ENCODE measurements around the gene ANO1. TPM values are rescaled to one million over a fixed set of nuclear protein-coding genes. Genes with fewer than 3 reads are reported as not detected.

ANO1 gene
- total and polyA plus RNA-seq, 2 donors (not counting 1 experiment from before 2014, with no cell fraction given) = not detected

DNA sequence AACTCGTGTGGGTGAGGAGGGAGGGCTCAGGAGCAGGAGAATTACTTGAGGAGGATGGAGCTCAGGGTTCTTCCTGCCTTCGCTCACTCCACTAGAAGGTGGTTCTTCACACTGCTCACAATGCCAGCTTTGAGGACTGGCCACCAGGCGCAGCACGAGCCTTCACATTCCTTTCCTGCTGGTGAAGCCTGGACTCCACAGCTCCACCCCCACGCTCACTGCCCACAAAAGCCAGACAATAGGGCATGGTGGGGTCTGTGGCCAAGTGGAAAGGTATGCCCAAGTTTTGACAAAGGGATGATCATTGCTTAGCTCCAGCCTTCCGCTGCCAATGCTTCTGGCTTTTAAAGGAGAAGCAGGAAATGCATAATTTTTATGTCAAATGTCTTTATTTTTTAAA, 67.0 kb downstream of the ANO1 start:
- Mint-ChIP-seq H3K9me3 (ENCODE audit: insufficient read depth) (no peaks in the 10 kb centered on the region), H3K27me3 (peaks cover 46% of the 10 kb centered on the region), H3K27ac (no peak overlapping the region), H3K4me1 (no peaks in the 10 kb centered on the region), H3K4me3 (no peak overlapping the region)
- Histone ChIP-seq H3K4me1 (ENCODE audit: control insufficient read depth in 2 of 2, insufficient read depth in 2 of 2, low read length in 2 of 2) (no peaks in the 10 kb centered on the region), H3K4me2 (replicated peaks; ENCODE audit: low read depth, low read length, poor library complexity, severe bottlenecking) (no peak overlapping the region), H3K27ac (ENCODE audit: low read length in 2 of 2) (no peak overlapping the region), H3K9me3 (ENCODE audit: control extremely low read depth in 1 of 3, control insufficient read depth in 2 of 3, insufficient read depth in 1 of 3, low read length in 2 of 3) (peaks cover 0 to 9% (median 0%) of the 10 kb centered on the region in 3 donors), H3K36me3 (replicated peaks in 1 of 2; ENCODE audit: control extremely low read depth in 1 of 2, control insufficient read depth in 1 of 2, extremely low read depth in 1 of 2, insufficient read depth in 2 of 2, low read length in 1 of 2) (no peaks in the 10 kb centered on the region), H4K20me1 (ENCODE audit: control insufficient read depth, insufficient read depth, low read length, poor library complexity, severe bottlenecking) (no peaks in the 10 kb centered on the region), H3K27me3 (replicated peaks in 1 of 4; ENCODE audit: control extremely low read depth in 1 of 4, control insufficient read depth in 3 of 4, insufficient read depth in 4 of 4, low read length in 3 of 4) (peaks cover 0 to 33% (median 3%) of the 10 kb centered on the region in 4 experiments), H3K79me2 (ENCODE audit: control insufficient read depth, insufficient read depth, low read length) (no peaks in the 10 kb centered on the region), H2AFZ (ENCODE audit: insufficient read depth, low read depth, low read length, poor library complexity, severe bottlenecking) (no peak overlapping the region), H3K4me3 (ENCODE audit: control extremely low read depth in 1 of 5, extremely low read depth in 1 of 5, insufficient read depth in 1 of 5, low read depth in 2 of 5, low read length in 4 of 5) (no peak overlapping the region), H3K9ac (ENCODE audit: low read length) (no peak overlapping the region)
- TF ChIP-seq, protein P1, sequence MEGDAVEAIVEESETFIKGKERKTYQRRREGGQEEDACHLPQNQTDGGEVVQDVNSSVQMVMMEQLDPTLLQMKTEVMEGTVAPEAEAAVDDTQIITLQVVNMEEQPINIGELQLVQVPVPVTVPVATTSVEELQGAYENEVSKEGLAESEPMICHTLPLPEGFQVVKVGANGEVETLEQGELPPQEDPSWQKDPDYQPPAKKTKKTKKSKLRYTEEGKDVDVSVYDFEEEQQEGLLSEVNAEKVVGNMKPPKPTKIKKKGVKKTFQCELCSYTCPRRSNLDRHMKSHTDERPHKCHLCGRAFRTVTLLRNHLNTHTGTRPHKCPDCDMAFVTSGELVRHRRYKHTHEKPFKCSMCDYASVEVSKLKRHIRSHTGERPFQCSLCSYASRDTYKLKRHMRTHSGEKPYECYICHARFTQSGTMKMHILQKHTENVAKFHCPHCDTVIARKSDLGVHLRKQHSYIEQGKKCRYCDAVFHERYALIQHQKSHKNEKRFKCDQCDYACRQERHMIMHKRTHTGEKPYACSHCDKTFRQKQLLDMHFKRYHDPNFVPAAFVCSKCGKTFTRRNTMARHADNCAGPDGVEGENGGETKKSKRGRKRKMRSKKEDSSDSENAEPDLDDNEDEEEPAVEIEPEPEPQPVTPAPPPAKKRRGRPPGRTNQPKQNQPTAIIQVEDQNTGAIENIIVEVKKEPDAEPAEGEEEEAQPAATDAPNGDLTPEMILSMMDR (IDR thresholded peaks at IDR 0.05) = no peak
- no peak for TF ChIP-seq EZH2 (IDR thresholded peaks at IDR 0.05; ENCODE audit: borderline replicate concordance, insufficient read depth, low read depth, low read length, poor library complexity, severe bottlenecking)
- ATAC-seq (ENCODE audit: low read depth) (no peak), DNase-seq (no peak)
- ChIA-PET CTCF (no interaction called here), POLR2A (no interaction called here)
- intact Hi-C loops (cut with micrococcal nuclease) = no loop called here
- 84% methylated on average over 5 of the region's 6 CpGs for WGBS (ENCODE audit: insufficient coverage)

DNA sequence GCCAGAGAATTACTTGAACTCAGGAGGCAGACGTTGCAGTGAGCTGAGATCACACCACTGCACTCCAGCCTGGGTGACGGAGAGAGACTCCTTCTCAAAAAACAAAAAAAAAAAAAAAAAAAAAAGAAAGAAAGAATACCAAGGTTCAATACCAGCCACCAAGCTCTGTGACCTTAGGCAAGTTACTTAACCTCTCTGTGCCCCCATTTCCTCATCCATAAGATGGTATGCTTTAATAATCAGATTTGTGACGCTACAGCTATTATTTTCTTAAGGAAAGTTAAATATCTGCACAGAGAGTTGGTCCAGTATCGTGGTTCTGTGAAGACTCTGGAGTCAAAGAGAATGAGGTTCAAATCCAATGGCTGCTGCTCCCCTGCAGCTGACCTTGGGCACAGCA, 67.7 kb downstream of the ANO1 start:
- ATAC-seq (ENCODE audit: low read depth) = no peak
- peaks cover 0 to 9% (median 0%) of the 10 kb centered on the region in 3 donors for H3K9me3 ChIP-seq (ENCODE audit: control extremely low read depth in 1 of 3, control insufficient read depth in 2 of 3, insufficient read depth in 1 of 3, low read length in 2 of 3)
- 95% methylated on average over 2 of the region's 4 CpGs for WGBS (ENCODE audit: insufficient coverage)
- no peak for DNase-seq
- no peak overlapping the region for H3K9ac ChIP-seq (ENCODE audit: low read length)
- no peak overlapping the region for H2AFZ ChIP-seq (ENCODE audit: insufficient read depth, low read depth, low read length, poor library complexity, severe bottlenecking)
- POLR2A ChIA-PET = no interaction called here
- H3K4me2 ChIP-seq (replicated peaks; ENCODE audit: low read depth, low read length, poor library complexity, severe bottlenecking) = no peak overlapping the region
- H3K9me3 Mint-ChIP-seq (ENCODE audit: insufficient read depth) = no peaks in the 10 kb centered on the region
- no peaks in the 10 kb centered on the region for H3K4me1 ChIP-seq (ENCODE audit: control insufficient read depth in 2 of 2, insufficient read depth in 2 of 2, low read length in 2 of 2)
- no peaks in the 10 kb centered on the region for H3K4me1 Mint-ChIP-seq
- H3K4me3 Mint-ChIP-seq = no peak overlapping the region
- intact Hi-C loops (cut with micrococcal nuclease) = no loop called here
- CTCF ChIA-PET = no interaction called here
- no peak overlapping the region for H3K27ac Mint-ChIP-seq
- TF ChIP-seq, protein P1 (IDR thresholded peaks at IDR 0.05) = no peak
- no peak for TF ChIP-seq EZH2 (IDR thresholded peaks at IDR 0.05; ENCODE audit: borderline replicate concordance, insufficient read depth, low read depth, low read length, poor library complexity, severe bottlenecking)
- peaks cover 0 to 32% (median 3%) of the 10 kb centered on the region in 4 experiments for H3K27me3 ChIP-seq (replicated peaks in 1 of 4; ENCODE audit: control extremely low read depth in 1 of 4, control insufficient read depth in 3 of 4, insufficient read depth in 4 of 4, low read length in 3 of 4)
- H3K79me2 ChIP-seq (ENCODE audit: control insufficient read depth, insufficient read depth, low read length) = no peaks in the 10 kb centered on the region
- H4K20me1 ChIP-seq (ENCODE audit: control insufficient read depth, insufficient read depth, low read length, poor library complexity, severe bottlenecking) = no peaks in the 10 kb centered on the region
- no peak overlapping the region for H3K27ac ChIP-seq (ENCODE audit: low read length in 2 of 2)
- no peaks in the 10 kb centered on the region for H3K36me3 ChIP-seq (replicated peaks in 1 of 2; ENCODE audit: control extremely low read depth in 1 of 2, control insufficient read depth in 1 of 2, extremely low read depth in 1 of 2, insufficient read depth in 2 of 2, low read length in 1 of 2)
- no peak overlapping the region for H3K4me3 ChIP-seq (ENCODE audit: control extremely low read depth in 1 of 5, extremely low read depth in 1 of 5, insufficient read depth in 1 of 5, low read depth in 2 of 5, low read length in 4 of 5)
- peaks cover 40% of the 10 kb centered on the region for H3K27me3 Mint-ChIP-seq

All from B cell (primary cell).